Airway epithelial cell (primary cell): Measurements from ENCODE around the gene CR2. TPM values are rescaled to one million over a fixed set of nuclear protein-coding genes. Genes with fewer than 3 reads are reported as not detected.

Experiments used
- total RNA-seq: library from RNA; depleted of rRNA; stranded (reverse); fragments of >200 nt; gene quantifications from 2 replicates; pipeline ENCODE4 v1.2.3, GENCODE V29; 2015

The CR2 gene
- total RNA-seq = not detected in 2 replicates

DNA sequence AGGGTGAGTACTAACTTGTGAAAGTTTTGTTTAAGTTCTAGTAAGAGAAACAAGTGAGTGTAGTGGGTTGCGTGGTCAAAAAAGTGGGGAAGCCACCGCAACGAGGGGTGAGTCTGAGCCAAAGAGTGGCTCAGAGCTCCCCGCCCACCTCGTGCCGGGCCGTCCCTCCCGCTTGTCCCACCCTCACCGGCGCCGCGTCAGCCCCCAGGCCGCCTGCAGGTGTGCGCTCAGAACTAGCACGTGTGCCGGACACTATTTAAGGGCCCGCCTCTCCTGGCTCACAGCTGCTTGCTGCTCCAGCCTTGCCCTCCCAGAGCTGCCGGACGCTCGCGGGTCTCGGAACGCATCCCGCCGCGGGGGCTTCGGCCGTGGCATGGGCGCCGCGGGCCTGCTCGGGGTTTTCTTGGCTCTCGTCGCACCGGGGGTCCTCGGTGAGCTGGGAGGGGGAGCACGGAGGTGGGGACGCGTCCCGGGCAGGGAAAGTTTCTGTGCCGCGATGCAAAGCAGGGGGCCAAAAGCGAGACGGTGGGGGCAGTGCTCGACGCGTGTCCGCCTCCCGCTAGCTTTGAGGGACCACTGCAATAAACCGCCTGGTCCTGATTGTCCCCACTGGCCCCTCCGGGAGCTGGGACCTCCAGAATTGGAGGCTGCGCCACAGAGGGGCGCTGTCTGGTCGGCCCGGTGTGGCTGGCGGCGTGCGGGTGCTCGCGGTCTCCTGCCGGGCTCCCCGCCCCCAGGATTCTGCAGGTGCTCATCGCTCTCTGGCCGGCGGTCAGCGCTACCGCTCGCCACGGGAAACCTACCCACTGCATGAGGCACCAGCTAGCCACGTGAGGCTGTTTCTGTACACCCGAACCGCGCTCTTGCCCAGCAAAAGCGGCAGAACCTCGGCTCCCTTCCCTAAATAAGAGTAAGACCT, at the start of gene CR2:
TSS of gene CR2 (plus strand) at position 283 of the 919 bp plus-strand sequence. CDS start at position 374, 91 bp downstream.

GRCh38 chr1:207495801-207496792, 42.0 kb downstream of the CR2 start, which contains the start of gene CR1:
CR1 (plus strand) TSS chr1:207496157; CDS start chr1:207496268, 111 bp downstream.

Other genes with a start within 250 kb of the CR2 start
- 23.3 and 30.3 TPM in 2 replicates for gene CD55, start 132.7 kb upstream of the CR2 start, total RNA-seq
- not detected in 2 replicates for gene CR1, start 41.8 kb downstream of the CR2 start, total RNA-seq
- 0.07 TPM in 1 of 2 replicates, not detected in the other for gene CR1L, start 190.8 kb downstream of the CR2 start, total RNA-seq